IPS-20b (cell line): ENCODE data around the gene ATP9B.

Source experiments
- H3K27ac ChIP-seq: one replicate; pipeline ENCODE4 v1.5.1; 2013; ENCODE audit warnings: low read length
- H3K27me3 ChIP-seq: 2 replicates; pipeline ENCODE4 v1.6.1; 2013; ENCODE audit warnings: mild to moderate bottlenecking, low read length, inconsistent platforms; ENCODE audit not compliant: insufficient read depth
- H3K36me3 ChIP-seq: 2 replicates; pipeline ENCODE4 v1.6.1; 2013; ENCODE audit warnings: low read depth, mild to moderate bottlenecking, inconsistent platforms, low read length, moderate library complexity; ENCODE audit not compliant: insufficient read depth
- H3K4me1 ChIP-seq: 2 replicates; pipeline ENCODE4 v1.6.1; 2013; ENCODE audit warnings: mild to moderate bottlenecking, control low read depth, inconsistent platforms, low read length, moderate library complexity; ENCODE audit not compliant: insufficient read depth
- H3K4me3 ChIP-seq: 2 replicates; pipeline ENCODE4 v1.5.1; 2013; ENCODE audit warnings: mild to moderate bottlenecking, low read length, inconsistent platforms
- H3K9ac ChIP-seq: 2 replicates; pipeline ENCODE4 v1.6.1; 2013; ENCODE audit warnings: low read depth, mild to moderate bottlenecking, inconsistent platforms, low read length, moderate library complexity
- H3K9me3 ChIP-seq: 2 replicates; pipeline ENCODE4 v1.6.1; 2013; ENCODE audit warnings: mild to moderate bottlenecking, low read depth, low read length, inconsistent platforms; ENCODE audit not compliant: insufficient read depth

ATP9B gene

DNA sequence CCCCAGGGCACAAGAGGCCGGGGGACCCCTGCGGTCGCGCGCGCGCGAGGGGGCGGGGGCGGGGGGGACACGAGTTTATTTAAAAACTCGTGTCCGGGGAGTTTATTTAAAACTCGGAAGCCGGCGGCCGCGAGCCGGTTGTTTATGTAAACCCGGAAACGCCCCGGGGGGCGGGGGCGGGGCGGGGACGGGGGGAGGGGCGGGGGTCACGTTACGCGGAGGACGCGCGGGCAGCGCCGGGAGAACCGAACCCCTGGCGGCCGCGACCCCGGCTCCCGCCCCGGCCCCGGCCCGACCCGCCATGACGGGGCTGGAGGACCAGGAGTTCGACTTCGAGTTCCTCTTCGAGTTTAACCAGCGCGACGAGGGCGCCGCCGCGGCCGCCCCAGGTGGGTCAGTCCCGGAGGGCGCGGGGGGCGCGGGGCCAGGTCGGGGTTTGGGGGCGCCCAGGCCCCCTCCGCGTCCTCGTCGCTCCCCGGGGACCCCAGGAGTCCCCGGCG is 330.9 kb downstream of the ATP9B start:
- Histone ChIP-seq H3K9me3 (no peaks in the 10 kb centered on the region; the same call in 1 of the 2 replicates), H3K36me3 (no peaks in the 10 kb centered on the region), H3K4me3 (peak overlapping the region; percentile 50; the same call in 1 of the 2 replicates), H3K4me1 (no peaks in the 10 kb centered on the region), H3K27ac (no peak overlapping the region), H3K9ac (no peak overlapping the region), H3K27me3 (peaks cover 43% of the 10 kb centered on the region)

DNA sequence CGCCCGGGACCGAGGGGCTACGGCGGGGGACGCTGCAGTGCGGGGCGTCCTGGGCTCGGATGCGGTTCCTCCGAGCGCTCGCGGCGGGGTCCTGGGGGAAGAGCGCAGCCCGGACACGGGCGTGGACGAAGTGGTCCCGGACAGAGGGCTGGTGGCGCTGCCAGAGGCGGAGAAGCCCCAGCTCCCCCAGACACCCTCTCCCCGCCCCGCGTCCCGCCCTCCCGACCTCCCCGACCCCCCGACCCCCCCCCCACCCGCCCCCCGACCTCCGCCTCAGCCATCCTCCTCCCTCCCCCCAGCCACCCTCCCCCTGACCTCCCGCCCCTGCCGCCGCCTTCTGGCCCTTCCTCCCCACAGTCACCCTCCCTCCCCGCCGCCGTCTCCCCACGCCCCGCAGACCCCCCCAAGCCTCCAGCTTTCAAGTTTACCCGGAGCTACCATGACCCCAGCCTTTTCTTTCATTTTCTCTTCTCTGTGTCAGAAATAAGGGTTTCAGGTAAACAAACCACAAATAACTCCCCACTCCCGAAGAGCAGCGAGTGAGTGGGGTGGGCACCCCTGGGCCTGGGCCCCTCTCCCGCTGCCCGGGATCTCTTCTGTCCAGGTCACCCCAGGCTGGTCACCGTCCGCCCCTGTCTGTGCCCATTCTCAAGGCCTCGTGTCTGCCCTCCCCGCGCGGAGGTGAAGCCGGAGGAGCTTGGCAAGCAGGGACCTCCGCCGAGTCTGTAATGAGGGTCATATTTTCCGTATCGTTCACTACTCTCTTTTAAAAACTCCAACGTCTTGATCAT is 331.6 kb downstream of the ATP9B start:
- Histone ChIP-seq H3K4me1 (no peaks in the 10 kb centered on the region), H3K4me3 (peak overlapping the region; percentile 50; the same call in 1 of the 2 replicates), H3K27me3 (peaks cover 42% of the 10 kb centered on the region), H3K27ac (no peak overlapping the region), H3K9ac (no peak overlapping the region), H3K36me3 (no peaks in the 10 kb centered on the region), H3K9me3 (no peaks in the 10 kb centered on the region; the same call in 1 of the 2 replicates)

DNA sequence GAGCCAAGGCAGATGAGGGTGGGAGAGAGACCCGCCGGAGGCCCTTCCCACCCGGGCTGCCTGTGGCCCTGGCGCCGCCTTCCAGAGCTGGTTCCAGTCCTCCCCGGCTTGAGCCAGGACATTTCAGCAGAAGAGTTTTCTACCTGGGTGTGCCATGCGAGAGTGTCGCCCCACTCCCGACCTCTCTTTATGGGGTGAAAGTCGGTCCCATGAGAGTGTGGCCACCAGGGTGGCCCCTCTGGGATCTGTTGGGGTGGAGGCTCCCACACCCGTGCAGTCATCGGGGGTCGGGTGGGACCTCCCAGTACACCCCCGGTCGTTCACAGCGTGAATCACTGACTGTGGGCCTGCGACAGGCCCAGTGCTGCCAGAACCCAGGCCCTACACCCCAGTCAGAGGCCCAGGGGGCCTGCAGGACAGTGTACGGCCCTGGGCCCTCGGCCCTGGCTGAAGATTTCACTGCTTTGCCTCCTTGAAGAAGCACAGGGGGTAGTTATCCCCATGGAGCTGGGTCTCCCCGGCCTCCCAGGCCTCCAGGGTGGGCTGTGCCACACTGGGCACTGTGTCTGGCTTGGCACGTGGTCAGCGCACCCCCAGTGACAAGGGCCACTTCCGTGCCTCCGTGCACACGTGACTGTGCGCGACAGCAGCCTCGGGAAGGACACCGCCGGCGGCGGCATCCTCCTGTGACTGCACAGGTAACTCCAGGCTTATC is 332.5 kb downstream of the ATP9B start:
- H3K9ac ChIP-seq = no peak overlapping the region
- H3K27me3 ChIP-seq = peaks cover 33% of the 10 kb centered on the region
- H3K9me3 ChIP-seq = no peaks in the 10 kb centered on the region; the same call in 1 of the 2 replicates
- no peak overlapping the region for H3K4me3 ChIP-seq
- H3K4me1 ChIP-seq = no peaks in the 10 kb centered on the region
- H3K27ac ChIP-seq = no peak overlapping the region
- no peaks in the 10 kb centered on the region for H3K36me3 ChIP-seq

DNA sequence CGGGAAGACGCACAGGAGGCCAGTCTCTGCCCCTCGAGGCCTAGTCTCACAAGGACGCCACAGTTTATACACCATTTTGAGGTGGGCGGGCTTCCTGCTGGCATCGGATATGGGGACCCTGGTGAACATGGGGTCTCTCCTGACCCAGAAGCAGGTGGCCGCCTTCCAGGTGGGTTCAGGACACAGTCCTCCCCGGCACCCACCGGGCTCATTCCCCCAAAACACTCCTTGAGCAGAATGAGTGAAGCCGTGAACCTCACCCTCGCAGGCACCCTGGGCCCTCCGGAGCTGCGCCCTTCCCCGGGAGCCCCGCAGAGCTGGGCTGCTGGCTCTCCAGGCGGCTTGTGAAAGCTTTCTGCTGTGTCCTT is 333.0 kb downstream of the ATP9B start:
- Histone ChIP-seq H3K36me3 (no peaks in the 10 kb centered on the region), H3K4me3 (no peak overlapping the region), H3K9ac (no peak overlapping the region), H3K27ac (no peak overlapping the region), H3K4me1 (no peaks in the 10 kb centered on the region), H3K9me3 (no peaks in the 10 kb centered on the region; the same call in 1 of the 2 replicates), H3K27me3 (peaks cover 28% of the 10 kb centered on the region)

DNA sequence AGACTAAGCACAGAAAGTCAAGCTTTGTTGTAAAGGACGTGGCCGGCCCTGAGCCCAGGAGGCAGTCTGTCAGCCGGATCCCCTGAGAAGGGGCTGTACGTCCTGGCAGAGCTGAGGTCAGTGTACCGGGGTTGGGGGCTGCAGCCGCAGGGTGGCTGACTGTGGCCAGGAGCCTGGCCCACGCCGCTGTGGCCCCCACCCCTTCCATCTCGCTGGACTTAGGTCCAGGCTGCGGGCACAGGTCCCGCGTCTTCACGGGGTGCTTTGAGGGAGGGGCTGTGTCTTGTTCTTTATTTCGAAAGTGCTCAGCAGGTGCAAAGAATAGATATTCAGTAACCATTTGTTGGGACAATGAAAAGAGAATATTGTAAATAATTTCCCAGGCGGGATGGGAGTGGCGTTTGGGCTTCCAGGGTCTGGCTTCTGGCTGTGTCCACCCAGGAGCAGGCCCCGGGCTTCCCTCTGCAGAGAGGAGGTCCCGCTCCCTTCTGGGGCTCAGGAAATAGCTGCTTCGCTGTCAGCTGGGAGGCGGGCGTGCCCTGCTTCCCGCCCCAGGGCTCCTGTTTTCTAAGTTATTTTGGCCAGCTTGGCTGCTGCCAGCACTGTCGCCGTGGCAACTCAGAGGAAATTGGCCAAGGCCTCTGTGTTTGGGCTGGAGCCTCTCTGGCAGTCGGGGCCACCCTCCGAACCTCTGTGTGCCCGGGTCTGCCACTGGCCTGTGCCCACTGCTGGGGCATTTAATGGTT is 334.0 kb downstream of the ATP9B start:
- no peak overlapping the region for H3K4me3 ChIP-seq
- no peaks in the 10 kb centered on the region for H3K4me1 ChIP-seq
- peaks cover 18% of the 10 kb centered on the region for H3K27me3 ChIP-seq
- H3K9ac ChIP-seq = no peak overlapping the region
- H3K36me3 ChIP-seq = no peaks in the 10 kb centered on the region
- H3K9me3 ChIP-seq = no peaks in the 10 kb centered on the region
- H3K27ac ChIP-seq = no peak overlapping the region

DNA sequence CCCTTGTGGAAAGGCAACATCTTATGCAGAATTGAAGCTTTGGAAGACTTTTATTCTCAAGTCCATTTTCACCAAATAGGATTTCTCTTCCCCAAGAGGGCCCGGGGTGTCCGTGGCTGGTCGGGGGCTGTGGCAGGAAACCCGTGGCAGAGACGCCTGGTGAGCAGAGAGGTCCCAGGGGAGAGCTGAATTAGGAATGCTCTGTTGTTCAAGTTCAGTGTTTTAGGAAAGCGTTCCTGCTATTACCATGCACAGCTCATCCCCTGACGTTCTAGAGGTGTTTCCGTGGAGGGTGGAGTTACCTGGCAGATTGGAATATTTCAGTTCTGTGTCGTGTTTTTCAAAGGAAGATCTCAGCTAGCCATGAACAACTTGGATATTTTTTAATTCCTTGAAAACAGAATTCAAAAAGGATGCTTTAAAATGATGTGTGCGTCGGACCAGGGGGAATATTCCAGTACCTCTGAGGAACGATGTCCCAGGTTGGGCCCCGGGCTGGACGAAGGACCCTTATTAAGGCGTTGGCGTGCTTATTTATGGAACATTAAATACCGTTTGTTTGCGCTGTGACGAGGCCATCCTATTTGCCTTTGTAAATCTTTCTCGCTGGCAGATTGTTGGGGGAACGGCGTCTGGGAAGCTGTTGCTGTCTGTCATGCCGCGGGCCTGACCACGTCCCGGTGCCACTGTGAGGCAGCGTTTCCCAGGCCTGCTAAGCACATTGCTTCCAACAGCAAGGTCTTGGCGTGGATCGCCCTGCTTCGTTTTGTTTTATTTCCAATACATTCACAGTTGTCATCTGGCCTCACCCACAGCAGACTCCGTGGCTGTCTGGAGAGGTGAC is 334.8 kb downstream of the ATP9B start:
- Histone ChIP-seq H3K27ac (no peak overlapping the region), H3K4me3 (no peak overlapping the region), H3K9me3 (no peaks in the 10 kb centered on the region), H3K36me3 (no peaks in the 10 kb centered on the region), H3K4me1 (no peaks in the 10 kb centered on the region), H3K9ac (no peak overlapping the region), H3K27me3 (peaks cover 10% of the 10 kb centered on the region)

GRCh38 chr18:79404567-79404910 is 335.3 kb downstream of the ATP9B start:
- no peaks in the 10 kb centered on the region for H3K9me3 ChIP-seq
- H3K4me1 ChIP-seq = no peaks in the 10 kb centered on the region

GRCh38 chr18:79405019-79405780 is 336.0 kb downstream of the ATP9B start:
- no peak overlapping the region for H3K4me3 ChIP-seq
- no peaks in the 10 kb centered on the region for H3K27me3 ChIP-seq
- no peaks in the 10 kb centered on the region for H3K36me3 ChIP-seq
- no peaks in the 10 kb centered on the region for H3K9me3 ChIP-seq
- H3K4me1 ChIP-seq = no peaks in the 10 kb centered on the region
- H3K9ac ChIP-seq = no peak overlapping the region
- H3K27ac ChIP-seq = no peak overlapping the region

More at GRCh38 chr18:79404567-79404910, 335.3 kb downstream of the ATP9B start:
- Histone ChIP-seq H3K27me3 (peaks cover 4% of the 10 kb centered on the region), H3K4me3 (no peak overlapping the region), H3K9ac (no peak overlapping the region), H3K27ac (no peak overlapping the region), H3K36me3 (no peaks in the 10 kb centered on the region)

DNA sequence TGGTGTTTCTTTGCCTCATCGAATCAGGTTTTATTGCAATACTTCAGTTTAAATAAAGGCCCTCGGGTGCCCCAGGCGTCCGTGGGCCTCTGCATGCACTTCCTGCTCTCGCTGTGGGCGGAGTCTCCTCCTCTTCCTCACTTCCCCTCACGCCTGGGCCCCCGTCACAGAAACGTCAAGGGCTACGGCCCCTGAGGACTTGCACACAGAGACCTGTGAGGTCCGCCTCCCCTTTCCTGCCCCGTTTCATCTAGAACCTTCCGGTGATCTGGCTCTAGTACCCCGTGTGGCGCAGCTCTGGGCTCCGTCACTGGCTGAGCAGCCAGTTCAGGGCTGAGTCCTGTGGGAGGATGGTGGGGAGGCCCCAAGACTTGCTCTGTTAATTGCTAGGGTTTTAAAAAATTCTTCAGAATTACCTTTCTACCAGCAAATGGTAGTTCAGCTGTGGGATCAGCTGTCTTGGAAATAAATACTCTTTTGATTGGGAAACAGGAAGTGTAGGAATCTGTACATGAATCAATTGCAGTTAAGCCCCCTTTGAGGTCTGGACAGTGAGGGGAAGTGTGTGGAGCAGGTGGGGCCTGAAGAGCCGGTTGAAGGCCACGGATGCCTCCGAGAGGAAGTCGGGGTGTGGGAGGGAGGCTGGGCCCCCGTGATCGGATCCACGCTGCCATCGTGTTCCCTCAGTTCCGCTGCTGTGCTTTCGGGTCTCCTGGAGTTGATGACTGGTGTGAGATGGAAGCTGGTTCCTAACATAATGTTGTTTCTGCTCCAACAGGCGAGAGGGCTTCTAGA is 336.8 kb downstream of the ATP9B start:
- no peak overlapping the region for H3K9ac ChIP-seq
- no peaks in the 10 kb centered on the region for H3K9me3 ChIP-seq
- no peaks in the 10 kb centered on the region for H3K4me1 ChIP-seq
- H3K27ac ChIP-seq = no peak overlapping the region
- no peaks in the 10 kb centered on the region for H3K27me3 ChIP-seq
- no peaks in the 10 kb centered on the region for H3K36me3 ChIP-seq
- H3K4me3 ChIP-seq = no peak overlapping the region

GRCh38 chr18:79406708-79407107 is 337.5 kb downstream of the ATP9B start:
- H3K4me1 ChIP-seq = no peaks in the 10 kb centered on the region
- H3K36me3 ChIP-seq = no peaks in the 10 kb centered on the region
- no peak overlapping the region for H3K4me3 ChIP-seq
- no peaks in the 10 kb centered on the region for H3K27me3 ChIP-seq
- H3K27ac ChIP-seq = no peak overlapping the region
- H3K9ac ChIP-seq = no peak overlapping the region
- no peaks in the 10 kb centered on the region for H3K9me3 ChIP-seq
